Globus pallidus (tissue), 1 donor: ENCODE data around the gene AHRR.
A peak's percentile ranks its signal among the peaks of the same experiment; 100 is the strongest.
"Not testable (repeated sequence)": the region's sequence is repeated elsewhere in the genome, so short reads cannot be mapped to it uniquely, and the experiment has no call there.

ENCODE experiments used
- DNase-seq: peaks from one replicate; pipeline ENCODE4 v3.0.0-alpha.2; 2015; ENCODE audit warnings: low spot score

Gene AHRR

DNA sequence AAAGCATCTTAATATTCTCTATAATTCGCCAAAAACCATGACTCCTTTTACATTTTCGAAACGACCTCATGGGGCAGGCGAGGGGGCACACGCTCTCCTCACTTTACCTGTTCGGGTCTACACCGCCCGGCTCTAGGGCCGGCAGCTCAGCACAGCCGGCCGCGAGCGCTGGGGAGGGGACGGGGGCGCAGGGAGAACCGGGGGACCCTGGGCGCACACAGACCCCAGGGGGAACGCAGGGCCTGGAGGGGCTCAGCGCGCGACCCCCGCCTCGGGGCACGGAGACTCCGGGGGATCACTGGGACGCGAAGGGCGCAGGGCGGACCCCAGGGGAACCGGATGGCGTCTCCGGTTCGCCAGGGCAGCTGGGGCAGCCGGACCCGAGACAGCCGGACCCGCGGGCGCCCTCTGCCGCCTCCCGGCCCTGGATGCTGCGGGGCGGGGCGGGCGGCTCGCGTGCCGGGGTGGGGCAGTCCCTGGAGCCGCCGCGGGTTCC is at the start of gene AHRR:
Gene AHRR (plus strand): TSS at position 485 of the 496 bp plus-strand sequence. CDS start 22,189 bp downstream, outside the sequence.
- peak; percentile 22 for DNase-seq

DNA sequence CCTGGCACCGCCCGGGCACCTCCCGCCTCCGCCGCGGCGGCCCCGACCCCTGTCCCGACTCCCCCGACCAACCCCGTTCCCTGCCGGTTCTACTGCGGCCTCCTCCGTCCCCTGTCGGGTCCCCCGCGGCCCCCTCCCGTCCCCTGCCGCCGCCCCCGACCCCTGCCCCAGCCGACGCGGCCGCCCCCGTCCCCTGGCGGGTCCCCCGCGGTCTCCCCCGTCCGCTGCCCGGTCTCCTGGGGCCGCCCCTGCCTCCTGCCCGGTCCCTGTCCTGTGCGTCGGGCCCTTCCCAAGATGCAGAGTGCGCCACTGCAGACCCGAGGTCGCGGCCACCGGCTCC is 49.7 kb upstream of the AHRR start:
- DNase-seq: not testable (repeated sequence)

DNA sequence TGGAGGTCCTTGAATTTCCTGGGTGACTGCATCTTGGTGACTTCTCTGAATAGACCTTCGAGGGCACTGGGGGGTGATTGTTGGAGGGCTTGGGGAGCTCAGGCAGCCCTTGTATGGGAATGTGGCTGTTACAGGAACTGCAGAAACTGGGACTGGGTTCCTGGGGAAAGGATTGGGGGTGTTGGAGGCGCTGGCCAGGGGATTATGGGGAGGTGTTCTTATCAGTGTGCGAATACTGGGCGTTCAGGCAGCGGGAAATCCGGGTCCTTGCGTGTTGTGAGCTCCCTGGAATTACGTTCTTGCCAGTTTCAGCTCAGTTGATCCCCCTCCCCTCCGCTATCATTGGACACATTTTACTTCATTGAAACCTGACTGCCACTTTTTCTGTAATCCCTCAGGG is 48.4 kb upstream of the AHRR start:
- not testable (repeated sequence) for DNase-seq

DNA sequence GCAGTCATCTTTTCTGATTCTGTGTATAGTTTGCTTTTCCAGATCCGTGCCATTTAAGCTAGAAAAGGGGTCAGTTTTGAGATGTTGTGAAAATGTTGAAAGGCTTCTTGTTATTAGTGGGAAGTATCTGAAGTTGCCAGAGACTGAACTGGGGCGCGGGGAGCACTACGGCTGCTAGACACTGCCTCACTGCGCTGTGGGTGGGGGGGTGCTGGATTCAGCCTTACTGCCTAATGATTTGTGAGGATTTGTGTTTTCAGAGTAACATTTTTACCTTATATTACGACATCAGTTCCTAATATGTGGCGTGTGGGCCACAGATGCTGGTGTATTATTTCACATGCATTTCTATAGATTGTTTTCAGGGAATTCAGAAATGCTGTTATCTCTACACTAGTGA is 48.0 kb upstream of the AHRR start:
- not testable (repeated sequence) for DNase-seq

DNA sequence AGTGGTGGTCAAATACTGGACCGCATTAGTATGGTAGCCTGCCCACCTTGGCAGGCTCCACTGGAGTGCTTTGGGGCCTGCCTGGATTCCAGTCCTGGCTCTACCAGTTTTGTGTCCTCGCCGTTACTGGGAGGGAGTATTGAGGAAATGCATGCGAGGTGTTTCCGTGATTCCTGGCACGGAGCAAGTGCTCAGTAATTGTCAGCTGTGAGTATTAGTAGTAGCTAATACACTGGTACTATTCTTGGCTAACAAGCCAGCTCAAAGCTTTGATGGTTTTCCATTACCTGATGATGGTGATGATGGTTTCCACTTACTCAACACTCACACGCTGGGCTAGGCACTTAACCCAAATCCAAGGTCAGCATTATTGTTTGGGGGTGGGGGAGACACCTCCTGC is 47.2 kb upstream of the AHRR start:
- not testable (repeated sequence) for DNase-seq

DNA sequence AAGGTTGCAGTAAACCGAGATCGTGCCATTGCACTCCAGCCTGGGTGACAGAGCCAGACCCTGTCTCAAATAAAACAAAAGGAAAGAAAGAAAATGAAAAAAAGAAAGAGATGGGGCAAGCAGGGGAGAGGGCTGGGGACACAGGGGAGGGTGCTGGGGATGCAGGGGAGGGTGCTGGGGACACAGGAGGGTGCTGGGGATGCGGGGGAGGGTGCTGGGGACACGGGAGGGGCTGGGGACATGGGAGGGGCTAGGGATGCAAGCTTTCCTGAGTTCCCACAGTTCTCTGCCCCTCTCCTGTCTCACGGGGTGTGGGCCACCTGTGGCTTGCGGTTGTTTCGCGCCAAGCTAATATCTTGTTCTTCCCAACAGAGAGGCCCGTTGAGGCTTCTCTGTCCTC is 42.9 kb upstream of the AHRR start:
- no peak for DNase-seq

DNA sequence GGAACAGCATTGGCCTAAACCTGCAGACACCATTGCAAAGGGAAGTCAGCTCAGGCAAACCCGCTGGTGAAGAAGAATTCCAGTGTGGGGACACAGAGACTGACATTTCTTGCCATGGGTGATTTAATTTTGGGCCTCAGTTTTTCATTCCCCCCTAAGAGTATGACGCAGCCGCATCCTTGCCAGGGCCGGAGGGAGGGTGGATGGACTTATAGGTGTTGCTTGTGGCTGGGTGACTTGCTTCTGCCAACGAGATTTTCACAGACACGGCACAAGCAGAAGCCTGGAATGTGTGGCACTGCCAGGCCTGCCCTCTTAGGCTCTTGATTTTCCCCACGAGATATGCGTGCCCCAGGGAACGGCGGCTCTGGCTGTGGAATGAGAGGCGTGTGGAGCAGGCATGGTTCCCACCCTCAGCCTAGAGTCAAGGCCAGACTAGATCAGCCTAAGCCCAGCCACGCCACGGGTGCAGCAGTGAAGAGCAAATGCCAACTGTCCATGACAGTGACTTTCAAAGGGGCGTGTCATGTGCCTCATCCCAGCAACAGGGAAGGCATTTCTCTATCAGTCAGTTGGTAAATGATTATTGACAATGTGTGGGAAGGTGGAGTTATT is 42.4 kb upstream of the AHRR start:
- DNase-seq: not testable (repeated sequence)

DNA sequence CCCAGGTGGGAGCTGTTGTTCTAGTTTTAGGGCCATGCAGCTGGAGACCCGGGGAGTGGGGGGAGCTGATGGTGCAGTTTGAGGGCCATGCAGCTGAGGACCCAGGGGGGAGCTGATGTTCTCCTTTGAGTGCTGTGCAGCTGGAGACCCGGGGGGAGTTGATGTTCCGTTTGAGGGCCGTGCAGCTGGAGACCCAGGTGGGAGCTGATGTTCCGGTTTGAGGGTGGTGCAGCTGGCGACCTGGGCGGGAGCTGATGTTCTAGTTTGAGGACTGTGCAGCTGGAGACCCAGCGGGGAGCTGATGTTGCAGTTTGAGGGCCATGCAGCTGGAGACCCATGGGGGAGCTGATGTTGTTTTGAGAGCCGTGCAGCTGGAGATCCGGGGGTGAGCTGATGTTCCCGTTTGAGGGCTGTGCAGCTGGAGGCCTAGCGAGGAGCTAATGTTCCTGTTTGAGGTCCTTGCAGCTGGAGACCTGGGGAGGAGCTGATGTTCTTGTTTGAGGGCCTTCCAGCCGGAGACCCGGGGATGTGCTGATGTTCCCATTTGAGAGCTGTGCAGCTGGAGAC is 35.4 kb upstream of the AHRR start:
- DNase-seq: no peak

DNA sequence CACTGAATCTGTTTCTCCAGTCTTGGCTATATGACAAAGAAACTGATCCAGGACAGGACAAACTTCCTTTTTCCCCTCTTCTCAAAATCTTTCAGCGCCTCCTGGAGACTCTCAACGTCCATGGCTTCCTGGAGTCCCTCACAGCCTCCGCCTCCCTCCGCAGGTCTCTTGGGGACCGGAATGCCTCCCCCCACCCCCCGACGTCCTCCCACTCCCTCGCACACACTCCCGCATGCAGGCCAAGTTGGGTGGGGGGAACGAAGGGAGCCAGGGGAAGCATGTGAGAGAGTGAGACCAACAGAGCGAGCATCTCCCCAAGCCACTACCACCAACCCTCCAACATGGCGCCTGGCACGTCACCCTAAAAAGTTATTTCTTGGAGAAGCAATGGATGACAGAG is 31.3 kb upstream of the AHRR start:
- not testable (repeated sequence) for DNase-seq

DNA sequence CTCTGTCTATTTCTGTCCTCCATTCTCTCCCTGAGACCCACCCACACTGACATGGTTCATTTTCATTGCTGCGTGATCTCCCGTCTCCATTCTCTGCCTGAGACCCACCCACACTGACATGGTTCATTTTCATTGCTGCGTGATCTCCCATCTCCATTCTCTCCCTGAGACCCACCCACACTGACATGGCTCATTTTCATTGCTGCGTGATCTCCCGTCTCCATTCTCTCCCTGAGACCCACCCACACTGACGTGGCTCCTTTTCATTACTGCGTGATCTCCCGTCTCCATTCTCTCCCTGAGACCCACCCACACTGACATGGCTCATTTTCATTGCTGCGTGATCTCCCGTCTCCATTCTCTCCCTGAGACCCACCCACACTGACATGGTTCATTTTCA is 30.2 kb upstream of the AHRR start:
- not testable (repeated sequence) for DNase-seq

DNA sequence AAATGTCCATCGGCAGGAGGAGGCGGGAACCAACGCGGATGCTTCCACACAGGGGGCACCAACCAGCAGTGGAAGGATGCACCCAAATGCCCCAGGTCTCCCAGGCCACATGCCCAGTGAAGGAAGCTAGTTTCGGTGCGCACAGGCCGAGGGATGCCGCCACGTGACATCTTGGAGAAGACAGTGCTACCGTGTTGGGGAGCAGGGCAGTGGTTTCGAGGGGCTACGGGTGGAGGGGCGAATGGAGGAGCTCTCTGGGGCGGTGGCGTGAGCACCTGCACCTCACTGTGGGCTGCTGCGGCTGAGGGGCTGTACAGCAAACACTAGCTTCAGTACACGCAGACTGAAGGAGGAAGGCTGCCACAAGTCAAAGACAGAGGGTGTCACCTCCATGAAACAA is 26.7 kb upstream of the AHRR start:
- not testable (repeated sequence) for DNase-seq

DNA sequence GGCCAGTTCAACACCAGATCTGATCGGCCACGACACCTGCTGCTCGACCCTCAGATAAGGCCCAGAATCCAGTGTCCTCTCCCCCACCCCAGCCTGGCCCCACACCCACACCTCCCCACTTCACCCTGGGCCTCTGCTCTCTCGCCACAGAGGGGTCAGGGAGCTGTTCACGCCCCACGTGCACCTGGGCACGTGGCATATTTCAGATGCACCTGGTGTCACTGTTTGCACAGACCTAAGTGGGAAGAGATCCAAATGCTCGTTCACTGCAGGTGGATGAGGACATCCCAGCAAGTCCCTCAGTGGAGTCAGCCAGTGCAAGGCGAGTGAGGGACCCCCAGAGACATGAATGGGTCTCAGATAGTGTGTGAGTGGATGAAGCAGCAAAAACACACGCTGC is 25.3 kb upstream of the AHRR start:
- not testable (repeated sequence) for DNase-seq

DNA sequence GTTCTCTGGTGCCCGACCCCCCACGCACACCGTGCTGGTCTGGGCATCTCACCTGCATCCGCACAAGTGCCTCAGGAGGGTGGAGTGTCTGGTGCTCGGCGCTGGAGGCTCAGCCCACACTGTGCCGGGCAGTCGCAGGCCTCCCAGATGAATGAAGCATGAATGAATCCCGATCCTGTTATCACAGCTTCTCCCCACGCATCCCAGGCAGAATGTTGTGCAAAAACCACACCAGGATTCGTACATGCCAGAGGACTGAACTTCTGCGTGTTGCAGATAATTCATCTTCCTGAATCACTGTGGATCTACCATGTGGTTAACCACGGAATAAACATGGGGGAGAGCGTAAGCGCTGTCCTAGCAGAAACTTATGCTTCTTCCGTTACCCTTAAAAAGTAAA is 24.6 kb upstream of the AHRR start:
- not testable (repeated sequence) for DNase-seq

DNA sequence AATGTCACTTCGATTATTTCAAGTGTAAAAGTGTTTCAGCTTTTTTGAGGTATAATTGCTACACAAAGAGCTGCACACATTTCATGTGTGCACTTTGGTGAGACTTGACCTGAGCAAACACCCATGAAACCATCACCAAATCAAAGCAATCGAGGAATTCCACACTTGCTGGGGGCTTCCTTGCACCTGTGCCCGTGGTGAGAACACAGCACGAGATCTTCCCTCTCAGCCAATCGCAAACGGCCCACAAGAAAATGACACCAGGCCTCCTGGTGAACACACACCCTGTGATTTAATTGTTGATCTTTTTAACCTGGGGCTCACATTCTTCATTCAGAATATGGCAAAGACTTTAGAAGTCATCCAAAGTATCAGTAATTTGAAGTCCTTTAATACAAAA is 24.1 kb upstream of the AHRR start:
- DNase-seq: not testable (repeated sequence)

DNA sequence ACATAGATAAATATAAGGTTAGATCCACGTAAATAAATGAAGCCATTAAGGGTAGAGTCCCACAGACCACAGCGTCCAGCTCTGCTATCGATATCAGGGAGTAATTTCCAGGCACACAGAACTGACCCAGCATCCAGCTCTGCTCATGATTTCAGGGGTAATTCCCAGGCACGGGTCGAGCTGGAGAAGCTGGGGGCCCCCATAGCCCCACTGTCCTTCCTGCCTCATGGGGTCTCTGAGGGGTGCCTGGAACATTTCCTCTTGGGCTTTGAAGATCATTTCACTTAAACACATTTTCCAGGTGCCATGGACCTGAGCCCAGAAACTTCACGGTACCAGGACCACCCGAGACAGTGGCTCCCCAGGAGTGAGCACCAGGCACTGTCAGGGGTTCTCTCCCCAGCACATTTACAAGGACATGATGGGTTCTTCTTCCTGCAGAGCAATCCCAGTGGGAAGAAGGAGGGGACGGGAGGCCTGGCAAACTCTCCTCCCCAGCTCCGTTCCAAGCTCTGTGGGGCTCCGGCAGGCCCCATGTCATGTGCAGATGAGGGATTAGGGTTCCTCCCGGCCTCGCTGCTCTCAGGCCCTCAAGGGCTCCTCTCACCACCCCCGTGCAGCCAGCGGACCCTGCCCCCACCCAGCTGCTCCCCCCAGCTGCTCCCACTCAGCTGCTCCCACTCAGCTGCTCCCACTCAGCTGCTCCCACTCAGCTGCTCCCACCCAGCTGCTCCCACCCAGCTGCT is 23.4 kb upstream of the AHRR start:
- not testable (repeated sequence) for DNase-seq

DNA sequence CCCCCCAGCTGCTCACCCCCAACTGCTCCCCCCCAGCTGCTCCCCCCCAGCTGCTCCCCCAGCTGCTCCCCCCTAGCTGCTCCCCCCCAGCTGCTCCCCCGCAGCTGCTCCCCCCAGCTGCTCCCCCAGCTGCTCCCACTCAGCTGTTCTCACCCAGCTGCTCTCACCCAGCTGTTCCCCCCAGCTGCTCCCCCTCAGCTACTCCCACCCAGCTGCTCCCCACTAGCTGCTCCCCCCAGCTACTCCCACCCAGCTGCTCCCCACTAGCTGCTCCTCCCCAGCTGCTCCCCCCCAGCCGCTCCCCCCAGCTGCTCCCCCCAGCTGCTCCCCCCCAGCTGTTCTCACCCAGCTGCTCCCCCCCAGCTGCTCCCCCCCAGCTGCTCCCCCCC is 22.8 kb upstream of the AHRR start:
- no peak for DNase-seq

DNA sequence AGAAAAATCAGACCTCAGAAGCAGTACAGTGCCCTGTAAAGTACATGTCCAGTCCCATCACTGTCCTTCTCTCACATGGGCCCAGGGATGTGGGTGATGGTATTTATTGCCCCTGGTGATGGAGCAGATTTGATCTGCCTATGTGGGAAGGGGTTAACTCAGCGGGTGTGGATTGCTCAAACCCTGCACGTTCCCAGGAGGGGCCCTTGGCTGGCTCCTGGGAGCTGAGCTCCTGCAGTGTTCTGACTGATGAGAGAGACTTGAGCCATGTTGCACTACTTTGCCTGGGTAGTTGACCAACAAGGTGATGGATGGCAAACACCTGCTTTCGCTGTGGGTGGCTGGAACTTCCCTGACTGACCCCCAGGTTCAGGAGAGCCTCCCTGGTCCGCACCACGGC is 21.6 kb upstream of the AHRR start:
- not testable (repeated sequence) for DNase-seq

DNA sequence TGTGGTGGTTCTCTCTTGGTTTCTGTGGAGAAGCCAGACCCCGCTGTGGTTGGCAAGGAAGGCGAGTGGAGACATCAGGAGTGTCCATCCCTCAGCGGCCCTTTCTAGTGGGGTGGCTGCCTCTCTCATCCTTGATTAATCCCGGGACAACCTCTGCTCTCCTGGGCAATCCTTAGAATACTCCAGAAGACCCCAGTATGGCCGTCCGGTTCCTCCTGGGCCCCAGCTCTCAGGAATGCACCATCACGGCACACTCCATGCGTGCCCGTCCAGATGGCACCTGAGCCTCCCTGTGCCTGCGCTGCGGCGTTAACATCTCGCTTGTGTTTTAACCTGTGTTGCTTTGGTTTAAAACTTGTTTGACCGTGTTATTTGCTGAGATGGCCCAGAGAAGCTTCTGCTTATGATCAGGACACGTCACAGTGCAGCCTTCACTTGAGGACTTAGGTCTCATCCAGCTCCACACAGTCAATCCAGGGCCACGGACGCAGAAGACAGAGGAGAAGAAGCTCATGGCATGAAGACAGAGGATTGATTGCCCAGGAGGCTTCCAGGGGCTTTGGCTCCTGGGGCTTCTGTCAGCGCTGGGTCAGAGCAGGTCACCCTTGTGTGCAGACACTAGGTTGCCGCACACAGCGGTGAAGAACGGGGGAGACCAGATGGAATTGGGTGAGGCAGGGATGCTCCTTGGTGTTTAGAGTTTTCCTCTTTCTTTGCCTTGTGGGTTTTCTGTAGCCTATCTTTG is 20.7 kb upstream of the AHRR start:
- not testable (repeated sequence) for DNase-seq

DNA sequence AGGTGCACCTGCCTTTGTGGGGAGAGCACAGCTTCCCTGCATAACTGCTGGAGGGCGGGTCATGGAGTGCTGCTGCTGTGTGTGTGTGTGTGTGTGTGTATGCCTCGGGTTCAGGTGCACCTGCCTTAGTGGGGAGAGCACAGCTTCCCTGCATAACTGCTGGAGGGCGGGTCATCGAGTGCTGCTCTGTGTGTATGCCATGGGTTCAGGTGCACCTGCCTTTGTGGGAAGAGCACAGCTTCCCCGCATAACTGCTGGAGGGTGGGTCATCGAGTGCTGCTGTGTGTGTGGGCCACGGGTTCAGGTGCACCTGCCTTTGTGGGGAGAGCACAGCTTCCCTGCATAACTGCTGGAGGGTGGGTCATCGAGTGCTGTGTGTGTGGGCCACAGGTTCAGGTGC is 19.1 kb upstream of the AHRR start:
- DNase-seq: not testable (repeated sequence)

DNA sequence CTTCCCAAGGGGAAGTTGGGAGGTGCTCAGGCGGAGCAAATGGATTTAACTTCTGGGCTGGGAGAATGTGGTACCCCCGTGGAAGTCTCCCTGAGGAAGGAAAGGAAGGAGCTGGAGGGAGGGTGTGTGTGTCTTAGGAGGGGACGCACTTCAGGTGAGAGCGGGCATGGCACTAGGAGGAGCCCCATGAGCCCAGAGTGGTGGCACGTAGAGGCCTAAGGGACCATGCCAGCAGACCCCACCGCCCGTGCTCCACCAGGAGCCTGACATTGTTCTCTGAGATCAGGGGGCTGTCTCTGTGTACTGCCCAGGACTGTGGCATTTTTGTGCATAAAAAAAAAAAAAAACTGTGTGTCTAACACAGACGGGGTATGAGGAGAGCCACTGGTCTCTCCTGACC is 18.5 kb upstream of the AHRR start:
- DNase-seq: no peak

DNA sequence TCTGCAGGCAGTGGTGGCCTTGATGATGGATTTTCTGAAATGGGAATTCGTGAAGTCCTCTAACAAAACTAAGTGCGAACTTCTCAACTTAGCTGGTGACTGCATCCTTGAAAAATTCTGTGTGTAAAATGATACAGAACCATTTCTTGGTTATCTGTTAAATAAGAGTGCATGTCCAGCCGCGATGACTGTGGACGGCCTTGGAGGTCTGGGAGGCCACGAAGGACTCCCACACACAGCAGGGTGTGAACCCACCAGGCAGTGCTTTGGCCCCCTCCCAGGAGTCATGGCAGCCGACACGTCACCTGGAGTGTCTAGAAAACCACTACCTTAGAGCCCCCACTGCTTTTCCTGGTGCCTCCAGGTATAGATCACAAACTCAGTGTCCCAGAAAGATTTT is 17.8 kb upstream of the AHRR start:
- DNase-seq: not testable (repeated sequence)

DNA sequence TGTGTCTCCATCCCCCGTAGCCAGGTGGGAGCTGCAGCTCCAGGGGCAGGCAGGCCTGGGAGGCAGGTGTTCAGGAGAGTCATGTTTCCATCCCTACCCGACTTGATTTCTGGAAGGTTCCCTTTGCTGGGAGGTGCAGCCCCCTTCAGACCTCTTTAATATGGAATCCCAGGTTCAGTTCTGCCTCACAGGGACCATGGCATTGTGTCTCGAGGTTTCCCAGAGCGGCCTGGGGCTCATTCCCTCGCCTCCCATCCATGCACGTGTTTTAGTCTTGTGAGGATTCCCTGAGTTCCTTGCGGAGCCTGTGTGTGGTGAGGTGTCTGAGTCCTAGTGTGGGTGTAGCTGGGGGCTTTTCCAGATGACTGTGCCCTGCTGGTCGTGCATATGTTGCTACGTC is 16.5 kb upstream of the AHRR start:
- DNase-seq: no peak

DNA sequence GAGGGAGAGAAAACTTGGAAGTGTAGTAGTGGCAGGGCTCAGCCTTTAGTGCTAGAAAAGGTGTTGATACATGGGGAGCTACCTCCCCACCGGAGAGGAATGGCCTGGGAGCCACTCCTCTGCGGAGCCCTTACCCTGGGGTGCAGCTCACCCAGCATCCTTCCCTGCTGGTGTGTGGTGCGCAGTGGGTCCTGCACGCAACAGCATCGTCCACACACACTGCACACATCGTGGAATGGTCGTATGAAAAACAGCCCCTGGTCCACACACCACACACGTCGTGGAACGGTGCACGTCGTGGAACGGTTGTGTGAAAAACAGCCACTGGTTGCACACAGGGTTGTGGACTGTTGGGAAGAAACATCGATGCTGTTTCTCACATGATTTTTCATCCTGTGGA is 16.1 kb upstream of the AHRR start:
- no peak for DNase-seq
